HPDE6-E6E7 (cell line): Measurements from ENCODE around the gene TMEM39B.
"Not testable (repeated sequence)": the region's sequence is repeated elsewhere in the genome, so short reads cannot be mapped to it uniquely, and the experiment has no call there.

Experiments
- DNase-seq: peaks from one replicate; pipeline ENCODE4 v3.0.0; 2011; ENCODE audit warnings: missing footprints; ENCODE audit errors: extremely low spot score

The TMEM39B gene

DNA sequence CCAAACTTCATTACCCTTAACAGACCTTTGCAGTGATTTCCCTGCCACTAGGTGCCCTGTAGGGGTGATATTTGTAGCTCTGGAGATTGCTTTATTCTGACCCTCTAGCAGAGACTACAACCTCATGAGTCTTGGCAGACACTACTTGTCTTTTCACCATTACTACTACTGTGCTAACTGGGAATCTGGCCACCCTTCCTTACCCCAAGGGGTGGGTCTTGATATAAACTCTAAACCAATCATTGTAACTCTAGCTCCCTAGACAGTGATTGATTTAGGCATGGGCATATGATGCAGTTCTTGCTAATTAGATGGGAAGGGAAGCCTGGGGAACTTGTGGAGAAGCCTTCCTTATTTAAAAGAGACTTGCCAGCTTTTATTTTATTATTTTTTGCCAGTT is 39.0 kb downstream of the TMEM39B start:
- no peak for DNase-seq

DNA sequence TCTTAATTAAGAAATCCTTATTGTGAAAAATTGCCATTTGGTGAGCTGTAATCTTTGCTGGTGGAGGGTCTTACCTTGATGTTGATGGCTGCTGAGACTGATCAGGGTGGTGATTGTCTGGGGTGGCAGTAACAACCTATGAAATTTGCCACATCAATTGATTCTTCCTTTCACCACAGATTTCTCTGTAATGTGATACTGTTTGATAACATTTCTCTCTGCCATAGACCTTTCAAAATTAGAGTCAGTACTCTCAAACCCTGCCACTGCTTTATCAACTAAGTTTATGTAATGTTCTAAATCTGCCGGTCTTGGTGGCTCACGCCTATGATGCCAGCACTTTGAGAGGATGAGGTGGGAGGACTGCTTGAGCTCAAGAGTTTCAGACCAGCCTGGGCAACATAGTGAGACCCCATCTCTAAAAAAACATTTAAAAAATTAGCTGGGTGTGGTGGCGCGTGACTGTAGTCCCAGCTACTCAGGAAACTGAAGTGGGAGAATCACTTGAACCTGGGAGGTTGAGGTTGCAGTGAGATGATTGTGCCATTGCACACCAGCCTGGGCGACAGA is 40.2 kb downstream of the TMEM39B start:
- no peak for DNase-seq

DNA sequence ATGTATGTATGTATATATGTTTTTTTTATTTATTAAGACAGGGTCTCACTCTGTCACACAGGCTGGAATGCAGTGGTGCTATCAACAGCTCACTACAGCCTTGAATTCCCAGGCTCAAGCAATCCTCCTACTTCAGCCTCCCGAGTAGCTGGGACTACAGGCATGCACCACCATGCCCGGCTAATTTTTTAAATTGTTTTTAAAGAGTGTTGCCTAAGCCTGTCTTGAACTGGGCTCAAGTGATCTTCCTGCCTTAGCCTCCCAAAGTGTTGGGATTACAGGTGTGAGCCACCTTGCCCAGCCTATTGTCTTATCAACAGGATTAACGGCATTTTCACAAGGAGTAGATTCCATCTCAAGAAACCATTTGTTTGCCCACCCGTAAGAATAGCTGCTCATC is 40.7 kb downstream of the TMEM39B start:
- DNase-seq: not testable (repeated sequence)

DNA sequence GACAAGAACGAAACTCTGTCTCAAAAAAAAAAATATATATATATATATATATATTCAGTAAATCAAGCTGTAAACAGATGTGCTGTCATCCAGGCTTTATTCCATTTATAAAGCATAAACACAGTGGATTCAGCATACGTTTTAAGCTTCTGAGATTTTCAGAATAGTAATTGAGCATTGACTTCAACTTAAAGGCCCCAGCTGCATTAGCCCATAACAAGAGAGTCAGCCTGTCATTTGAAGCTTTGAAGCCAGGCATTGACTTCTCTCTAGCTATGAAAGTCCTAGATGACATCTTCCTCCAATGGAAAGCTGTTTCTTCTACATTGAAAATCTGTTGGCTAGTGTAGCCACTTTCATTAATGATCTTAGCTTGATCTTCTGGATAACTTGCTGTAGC is 41.7 kb downstream of the TMEM39B start:
- no peak for DNase-seq

DNA sequence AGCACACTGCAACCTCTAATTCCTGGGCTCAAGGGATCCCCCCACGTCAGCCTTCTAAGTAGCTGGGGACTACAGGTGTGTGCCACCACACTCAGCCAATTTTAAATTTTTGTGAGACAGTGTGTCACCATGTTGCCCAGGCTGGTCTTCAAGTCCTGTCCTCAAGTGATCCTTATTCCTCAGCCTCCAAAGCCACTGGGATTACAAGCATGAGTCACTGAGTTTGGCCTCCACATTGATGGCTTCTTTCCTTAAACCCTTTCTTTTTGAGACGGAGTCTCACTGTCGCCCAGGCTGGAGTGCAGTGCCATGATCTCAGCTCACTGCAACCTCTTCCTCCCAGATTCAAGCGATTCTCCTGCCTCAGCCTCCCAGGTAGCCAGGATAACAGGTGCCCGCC is 42.8 kb downstream of the TMEM39B start:
- no peak for DNase-seq

DNA sequence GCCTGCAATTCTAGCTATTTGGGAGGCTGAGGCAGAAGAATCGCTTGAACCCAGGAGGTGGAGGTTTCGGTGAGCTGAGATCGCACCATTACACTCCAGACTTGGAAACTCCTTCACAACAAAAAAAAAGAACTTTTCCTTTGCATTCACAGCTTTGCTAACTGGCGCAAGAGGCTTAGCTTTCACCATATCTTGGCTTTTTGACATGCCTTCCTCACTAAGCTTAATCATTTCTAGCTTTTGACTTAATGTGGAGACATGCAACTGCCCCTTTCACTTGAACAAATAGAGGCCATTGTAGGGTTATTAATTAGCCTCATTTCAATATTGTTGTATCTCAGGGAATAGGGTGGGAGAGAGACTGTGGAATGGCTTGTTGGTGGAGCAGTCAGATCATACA is 43.8 kb downstream of the TMEM39B start:
- DNase-seq: no peak

DNA sequence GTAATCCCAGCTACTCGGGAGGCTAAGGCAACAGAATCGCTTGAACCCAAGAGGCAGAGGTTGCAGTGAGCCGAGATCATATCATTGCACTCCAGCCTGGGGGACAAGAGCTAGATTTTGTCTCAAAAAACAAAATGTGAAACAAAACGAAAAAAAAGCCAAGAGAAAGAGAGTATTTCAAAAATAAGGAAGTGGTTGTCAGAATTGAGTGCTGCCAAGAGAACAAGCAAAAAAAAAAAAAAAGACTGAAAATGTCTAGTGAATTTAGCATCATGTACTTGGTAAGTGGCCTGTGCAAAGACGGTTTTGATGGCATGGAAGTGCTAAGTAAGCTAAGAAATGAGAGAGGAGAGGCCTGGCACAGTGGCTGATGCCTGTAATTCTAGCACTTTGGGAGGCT is 49.4 kb downstream of the TMEM39B start:
- DNase-seq: no peak

DNA sequence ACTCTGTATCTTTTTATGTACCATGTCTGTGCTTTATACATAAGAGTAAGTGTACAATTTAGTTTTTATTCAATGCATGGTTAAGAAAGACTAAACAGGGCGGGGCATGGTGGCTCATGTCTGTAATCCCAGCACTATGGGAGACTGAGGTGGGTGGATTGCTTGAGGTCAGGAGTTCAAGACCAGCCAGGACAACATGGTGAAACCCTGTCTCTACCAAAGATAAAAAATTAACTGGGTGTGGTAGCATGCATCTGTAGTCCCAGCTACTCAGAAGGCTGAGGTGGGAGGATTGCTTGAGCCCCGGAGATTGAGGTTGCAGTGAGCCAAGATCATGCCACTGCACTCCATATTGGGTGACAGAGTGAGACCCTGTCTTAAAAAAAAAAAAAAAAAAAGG is 50.6 kb downstream of the TMEM39B start:
- DNase-seq: not testable (repeated sequence)

DNA sequence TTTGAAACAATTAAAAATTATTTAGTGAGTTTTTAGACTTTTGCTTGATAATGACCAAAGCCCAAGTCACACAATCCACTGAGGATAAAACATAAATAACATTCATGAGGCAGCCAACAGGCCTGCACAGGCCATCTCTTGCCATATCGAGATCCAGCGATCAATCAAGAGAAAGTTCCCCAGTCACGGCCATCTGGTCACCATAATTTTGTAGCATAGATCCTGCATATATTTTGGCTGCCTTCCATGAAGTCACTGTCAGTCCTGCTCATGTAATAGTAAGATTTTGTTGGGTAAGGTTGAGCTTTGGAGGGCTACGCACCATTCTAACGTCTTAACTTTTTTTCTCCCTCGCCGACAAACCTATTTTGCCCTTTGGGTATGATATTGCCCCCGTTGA is 52.6 kb downstream of the TMEM39B start:
- no peak for DNase-seq

DNA sequence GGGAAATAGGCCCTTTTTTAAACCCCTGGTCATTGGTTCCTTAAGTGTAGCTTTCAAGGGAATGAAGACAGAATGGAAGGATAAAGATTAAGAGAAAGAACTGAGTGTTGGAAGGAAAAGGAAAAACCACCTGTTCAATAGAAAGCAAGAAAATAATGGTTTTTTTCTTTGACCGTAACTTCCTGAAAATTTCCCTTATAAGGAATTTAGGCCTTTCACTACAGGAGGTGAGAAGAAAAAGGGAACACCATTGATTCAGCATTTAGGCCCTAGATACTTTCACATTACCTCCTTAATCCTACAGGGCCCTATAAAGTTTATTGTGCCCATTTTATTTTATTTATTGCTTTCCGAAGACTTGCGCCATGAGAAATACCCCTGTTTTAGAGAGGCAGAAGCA is 54.0 kb downstream of the TMEM39B start:
- DNase-seq: no peak

DNA sequence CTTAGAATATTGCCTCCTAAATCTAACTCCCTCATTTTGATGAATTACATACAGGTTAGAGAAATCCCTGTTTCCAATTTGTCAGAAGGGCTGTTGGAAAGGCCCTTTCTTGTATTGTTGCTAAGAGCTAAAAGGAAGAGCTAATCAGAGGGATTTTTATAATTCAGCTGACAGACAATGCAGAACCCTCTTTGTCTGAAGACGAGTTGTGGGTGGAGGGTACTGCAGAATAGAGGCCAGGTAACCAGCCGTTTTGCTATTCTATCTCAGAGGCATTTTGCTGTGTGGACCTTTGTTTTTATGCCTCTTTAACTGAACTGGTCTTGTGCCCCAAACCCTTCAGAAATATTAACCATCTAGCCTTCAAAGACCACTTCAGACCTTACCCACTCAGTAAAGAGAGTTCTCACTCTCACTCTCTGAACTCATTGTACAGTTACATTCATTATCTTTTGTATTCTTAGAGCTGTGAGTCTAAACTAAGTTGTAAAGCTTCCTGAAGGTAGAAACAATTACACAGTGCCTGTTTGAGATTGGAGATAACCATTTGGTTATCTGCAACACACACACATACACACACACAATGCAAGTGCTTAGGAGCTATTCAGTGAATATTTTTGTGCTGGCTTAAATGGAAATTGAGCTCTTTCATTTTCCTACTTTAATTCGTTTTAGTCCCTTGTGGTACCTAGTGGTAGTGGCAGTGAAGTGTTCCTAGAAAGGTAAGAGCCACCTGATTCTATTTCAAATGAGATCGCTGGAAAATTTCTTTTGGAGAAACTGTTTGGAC is 54.9 kb downstream of the TMEM39B start:
- DNase-seq: no peak

DNA sequence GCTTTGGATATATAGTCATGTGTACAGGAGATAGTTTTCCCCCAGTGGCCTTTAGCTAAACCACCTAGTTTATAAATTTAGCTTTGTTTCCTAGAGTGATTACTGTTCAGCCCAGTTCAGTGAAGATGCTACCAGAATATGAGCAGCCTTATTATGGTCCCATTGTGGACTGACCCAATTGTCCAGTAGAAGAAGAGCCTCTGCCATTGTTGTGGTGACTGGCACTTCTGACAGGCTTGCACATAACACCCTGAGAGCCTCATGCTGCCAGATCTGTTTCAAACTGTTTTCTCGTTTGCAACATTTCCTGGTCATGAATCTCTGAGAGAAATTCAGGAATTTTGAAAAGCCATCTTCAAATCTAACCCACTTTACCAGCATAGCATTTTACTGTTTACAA is 55.7 kb downstream of the TMEM39B start:
- DNase-seq: no peak

DNA sequence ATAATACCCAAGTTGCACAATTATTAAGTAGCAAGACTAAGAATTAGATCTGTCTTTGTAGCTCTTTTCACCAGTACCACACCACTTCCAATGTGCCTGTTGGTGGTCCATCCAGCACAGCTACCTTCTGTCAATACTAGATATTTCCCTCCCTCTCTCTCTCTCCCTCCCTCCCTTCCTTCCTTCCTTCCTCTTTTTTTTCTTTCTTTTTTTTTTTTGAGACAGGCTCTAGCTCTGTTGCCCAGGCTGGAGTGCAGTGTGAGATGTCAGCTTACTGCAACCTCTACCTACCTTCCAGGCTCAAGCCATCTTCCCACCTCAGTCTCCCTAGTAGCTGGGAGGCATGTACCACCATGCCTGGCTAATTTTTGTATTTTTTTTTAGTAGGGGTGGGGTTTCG is 56.2 kb downstream of the TMEM39B start:
- DNase-seq: no peak

DNA sequence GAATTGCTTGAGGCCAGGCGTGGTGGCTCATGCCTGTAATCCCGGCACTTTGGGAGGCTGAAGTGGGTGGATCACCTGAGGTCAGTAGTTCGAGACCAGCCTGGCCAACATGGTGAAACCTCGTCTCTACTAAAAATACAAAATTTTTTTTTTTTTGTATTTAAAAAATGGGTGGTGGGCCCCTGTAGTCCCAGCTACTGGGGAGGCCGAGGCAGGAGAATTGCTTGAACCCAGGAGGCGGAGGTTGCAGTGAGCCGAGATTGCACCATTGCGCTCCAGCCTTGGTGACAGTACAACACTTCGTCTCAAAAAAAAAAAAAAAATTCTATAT is 61.2 kb downstream of the TMEM39B start:
- not testable (repeated sequence) for DNase-seq

DNA sequence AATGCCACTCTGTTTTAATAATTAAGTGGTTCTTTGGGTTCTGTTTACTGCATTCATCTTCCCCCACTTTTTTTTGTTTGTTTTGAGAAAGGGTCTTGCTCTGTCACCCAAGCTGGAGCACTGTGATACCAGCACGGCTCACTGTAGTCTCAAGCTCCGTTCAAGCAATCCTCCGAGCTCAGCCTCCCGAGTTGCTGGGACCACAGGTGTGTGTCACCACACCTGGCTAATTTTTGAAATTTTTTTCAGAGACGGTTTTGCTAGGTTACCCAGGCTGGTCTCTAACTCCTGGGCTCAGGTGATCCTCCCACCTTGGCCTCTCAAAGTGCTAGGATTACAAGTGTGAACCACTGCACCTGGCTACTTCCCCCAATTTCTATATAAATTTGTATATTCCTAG is 64.4 kb downstream of the TMEM39B start:
- DNase-seq: no peak

DNA sequence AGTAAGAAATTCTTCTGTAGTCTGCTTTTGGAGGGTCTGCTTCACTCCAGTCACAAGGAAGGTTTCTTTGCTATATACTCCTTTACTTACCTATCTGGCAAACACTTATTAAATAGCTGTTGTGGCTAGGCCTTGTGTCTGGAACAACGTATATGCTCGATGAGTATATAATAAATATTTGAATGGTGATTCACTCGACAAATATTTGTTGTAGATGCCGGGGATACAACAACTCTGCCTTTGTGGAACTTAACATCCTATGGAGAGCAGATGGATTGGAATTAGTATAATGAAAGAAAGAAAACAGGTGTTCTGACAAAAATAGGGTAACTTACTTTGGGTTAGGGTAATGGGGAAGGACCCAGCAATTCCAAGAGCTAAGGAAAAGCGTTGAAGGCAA is 66.2 kb downstream of the TMEM39B start:
- DNase-seq: no peak

DNA sequence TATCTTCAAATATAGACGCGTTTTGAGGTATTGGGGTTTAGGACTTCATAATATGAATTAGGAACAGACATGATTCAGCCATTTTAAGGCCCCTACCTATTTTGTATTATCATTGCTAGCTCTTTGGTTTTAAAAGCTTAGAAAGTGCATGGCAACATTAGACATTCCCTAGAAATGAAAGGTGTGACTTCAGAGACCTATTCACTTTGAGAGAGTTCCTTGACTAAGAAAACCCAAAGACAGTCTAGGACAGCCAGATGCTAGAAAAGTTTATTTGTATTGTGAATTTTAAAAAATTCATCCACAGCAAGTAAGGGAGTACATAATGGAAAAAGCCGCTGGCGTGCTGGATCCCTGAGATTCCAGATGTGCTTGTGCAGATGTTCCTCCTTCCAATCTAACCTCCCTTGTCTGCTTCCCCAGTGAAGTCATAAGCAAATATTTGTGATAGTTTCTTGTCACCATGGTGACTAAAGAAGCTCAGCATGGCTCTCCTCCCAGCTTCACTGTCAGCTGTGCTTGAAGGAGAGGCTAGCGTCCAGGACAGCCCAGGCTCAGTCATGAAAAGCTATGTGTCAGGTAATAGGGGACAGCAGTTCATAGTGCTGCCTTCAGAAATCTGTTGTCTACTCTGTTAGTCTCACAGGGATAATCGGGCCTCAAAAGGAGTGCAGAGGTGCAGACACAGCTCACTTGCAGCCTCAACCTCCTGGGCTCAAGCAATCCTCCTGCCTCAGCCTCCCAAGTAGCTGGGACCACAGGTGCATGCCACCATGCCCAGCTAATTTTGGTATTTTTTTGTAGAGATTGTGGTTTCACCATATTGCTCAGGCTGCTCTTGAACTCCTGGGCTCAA is 69.9 kb downstream of the TMEM39B start:
- DNase-seq: no peak

DNA sequence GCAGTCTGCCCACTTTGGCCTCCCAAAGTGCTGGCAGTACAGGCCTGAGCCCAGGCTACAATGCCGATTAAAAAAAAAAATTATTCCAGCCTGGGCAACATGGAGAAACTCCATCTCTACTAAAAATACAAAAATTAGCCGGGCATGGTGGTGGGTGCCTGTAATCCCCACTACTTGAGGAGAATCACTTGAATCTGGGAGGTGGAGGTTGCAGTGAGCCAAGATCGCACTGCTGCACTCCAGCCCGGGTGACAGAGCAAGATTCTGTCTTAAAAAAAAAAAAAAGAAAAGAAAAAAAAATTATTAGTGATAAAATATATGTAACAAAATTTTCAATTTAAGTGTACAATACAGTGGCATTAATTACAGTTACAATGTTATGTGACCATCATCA is 70.6 kb downstream of the TMEM39B start:
- not testable (repeated sequence) for DNase-seq

DNA sequence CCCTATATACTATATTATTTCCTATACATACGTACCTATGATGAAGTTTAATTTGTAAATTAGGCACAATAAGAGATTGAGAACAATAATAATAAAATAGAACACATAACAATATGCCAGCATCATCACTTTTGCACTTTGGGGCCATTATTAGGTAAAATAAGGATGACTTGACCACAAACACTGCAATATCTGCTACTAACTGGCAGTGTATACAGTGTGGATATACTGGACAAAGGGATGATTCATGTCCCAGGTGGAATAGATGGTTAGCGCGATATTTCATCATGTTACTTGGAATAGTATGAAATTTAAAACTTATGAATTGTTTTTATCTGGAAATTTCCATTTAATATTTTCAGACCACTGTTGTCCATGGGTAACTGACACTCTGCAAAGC is 71.3 kb downstream of the TMEM39B start:
- no peak for DNase-seq

DNA sequence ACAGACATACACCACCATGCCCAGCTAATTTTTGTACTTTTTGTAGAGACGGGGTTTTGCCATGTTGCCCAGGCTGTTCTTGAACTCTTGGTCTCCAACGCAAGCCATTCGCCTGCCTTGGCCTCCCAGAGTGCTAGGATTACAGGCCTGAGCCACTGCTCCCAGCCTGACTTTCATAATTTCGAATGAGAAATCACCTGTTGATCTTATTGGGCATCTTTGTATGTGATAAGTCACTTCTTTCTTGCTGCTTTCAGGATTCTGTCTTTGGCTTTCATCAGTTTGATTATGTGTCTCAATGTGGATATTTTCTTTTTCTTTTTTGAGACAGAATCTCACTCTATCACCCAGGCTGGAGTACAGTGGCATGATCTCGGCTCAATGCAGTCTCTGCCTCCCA is 75.1 kb downstream of the TMEM39B start:
- DNase-seq: not testable (repeated sequence)

DNA sequence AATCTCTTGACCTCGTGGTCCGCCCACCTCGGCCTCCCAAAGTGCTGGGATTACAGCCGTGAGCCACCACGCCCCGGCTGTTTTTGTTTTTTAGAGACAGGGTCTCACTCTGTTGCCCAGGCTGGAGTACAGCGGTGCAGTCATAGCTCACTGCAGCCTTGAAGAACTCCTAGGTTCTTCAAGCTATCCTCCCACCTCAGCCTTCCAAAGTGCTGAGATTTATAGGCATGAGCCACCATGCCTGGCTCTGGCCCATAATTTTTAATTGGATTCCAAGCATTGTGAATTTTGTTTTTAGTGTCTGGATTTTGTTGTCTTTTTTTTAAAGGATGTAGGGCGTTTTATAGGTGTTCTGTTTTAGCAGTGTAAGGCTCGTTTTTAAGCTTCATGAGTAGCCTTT is 78.1 kb downstream of the TMEM39B start:
- no peak for DNase-seq

DNA sequence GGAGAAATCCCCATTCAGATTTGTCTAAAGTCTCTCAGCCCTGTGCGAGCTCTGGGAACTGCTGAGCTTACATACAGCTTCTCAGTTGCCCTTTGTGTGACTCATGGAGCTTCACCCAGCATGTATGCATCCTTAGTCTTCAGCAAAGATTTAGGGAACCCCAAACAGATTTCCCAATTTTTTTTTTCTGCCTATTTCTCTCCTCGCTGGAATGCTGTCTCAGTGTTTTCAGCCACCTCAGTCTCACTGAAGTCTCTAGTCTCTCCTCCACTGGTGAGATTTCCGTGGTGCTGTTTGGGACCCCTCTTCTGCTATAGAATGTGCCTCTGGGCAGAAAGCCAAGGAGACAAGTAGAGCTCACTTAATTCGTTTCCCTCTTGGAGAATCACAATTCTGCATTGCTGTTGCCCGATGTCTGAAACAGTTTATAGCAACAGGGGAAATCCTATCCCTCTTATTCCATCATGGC is 78.6 kb downstream of the TMEM39B start:
- no peak for DNase-seq
